Right renal pelvis (tissue), 4 donors: ENCODE results near the gene SEL1L2. TPM values are rescaled to one million over a fixed set of nuclear protein-coding genes. Genes with fewer than 3 reads are reported as not detected.
"Not testable (repeated sequence)": the region's sequence is repeated elsewhere in the genome, so short reads cannot be mapped to it uniquely, and the experiment has no call there.

Source experiments
- DNase-seq, 4 donors: peaks; one replicate each; pipeline ENCODE4 v3.0.0-alpha.2; 2013; ENCODE audit warnings: low read depth in 4 of 4, low spot score in 3 of 4, missing footprints in 1 of 4
- polyA plus RNA-seq, 4 donors: library from polyadenylated mRNA; unstranded; fragments of 120-200 nt; gene quantifications; one replicate each; pipeline ENCODE4 v1.2.1, GENCODE V29; 2013; ENCODE audit not compliant: insufficient read length in 4 of 4

Gene SEL1L2, protein sequence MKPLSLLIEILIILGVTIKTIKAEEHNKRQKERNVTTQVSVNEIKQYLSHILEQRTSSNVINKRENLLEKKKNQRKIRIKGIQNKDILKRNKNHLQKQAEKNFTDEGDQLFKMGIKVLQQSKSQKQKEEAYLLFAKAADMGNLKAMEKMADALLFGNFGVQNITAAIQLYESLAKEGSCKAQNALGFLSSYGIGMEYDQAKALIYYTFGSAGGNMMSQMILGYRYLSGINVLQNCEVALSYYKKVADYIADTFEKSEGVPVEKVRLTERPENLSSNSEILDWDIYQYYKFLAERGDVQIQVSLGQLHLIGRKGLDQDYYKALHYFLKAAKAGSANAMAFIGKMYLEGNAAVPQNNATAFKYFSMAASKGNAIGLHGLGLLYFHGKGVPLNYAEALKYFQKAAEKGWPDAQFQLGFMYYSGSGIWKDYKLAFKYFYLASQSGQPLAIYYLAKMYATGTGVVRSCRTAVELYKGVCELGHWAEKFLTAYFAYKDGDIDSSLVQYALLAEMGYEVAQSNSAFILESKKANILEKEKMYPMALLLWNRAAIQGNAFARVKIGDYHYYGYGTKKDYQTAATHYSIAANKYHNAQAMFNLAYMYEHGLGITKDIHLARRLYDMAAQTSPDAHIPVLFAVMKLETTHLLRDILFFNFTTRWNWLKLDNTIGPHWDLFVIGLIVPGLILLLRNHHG
- polyA plus RNA-seq, result under 1 TPM in 1 of 4 donors, not detected in 3; 0.09 TPM

DNA sequence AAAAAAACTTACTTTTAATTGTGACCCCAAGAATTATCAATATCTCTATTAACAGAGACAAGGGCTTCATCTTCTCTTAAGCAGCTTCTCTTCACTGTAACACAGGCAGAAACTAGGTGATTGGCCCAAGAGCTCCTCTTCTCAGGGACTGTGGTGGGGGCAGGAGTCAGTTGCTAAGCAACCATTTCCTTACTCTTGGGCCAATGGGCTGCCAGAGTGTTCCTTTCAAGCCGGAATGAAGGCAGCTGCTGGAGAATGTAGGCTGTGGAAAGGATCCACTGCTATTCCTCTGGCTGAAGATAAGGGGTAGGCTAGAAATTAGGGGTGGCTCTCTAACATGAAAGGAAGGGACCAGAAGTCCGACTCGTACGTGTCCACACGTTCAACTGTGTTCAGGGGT is at the start of gene SEL1L2:
TSS of gene SEL1L2 (minus strand) at position 150 of the 400 bp plus-strand sequence. CDS start at position 70, 80 bp downstream.
- peak in 1 of 4 donors; percentile 5 for DNase-seq

DNA sequence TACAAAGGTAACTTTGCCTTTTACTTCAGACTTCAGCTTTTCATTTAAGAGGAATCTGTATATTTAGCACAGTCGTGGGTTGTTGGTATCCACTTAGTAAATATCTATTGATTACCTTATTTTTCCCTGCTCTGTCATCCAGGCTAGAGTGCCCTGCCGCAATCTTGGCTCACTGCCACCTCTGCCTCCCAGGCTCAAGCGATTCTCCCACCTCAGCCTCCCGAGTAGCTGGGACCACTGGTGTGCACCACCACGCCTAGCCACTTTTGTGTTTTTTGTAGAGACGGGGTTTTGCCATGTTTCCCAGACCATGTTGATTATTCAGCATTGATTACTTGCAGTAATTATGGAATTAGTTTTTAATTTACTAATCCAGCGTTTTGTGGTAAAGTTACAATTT is 46.2 kb upstream of the SEL1L2 start:
- DNase-seq, result no peak

DNA sequence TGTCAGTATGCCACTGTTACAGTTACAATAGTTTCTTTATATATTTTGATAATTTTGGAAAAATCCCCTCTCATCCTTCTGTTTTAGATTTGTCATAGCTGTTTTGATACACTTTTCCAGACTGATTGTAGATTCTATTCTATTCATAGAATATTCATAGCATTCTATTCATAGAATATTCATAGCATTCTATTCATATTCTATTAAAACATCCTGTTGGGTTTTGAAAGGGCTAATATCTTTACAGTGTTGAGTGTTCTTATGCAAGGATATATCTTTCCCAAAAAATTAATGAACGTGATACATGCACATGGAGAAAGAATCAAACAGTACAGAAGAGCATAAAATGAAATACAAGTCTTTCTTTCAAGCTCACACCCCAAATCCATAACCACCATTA is 42.9 kb upstream of the SEL1L2 start:
- no peak for DNase-seq

DNA sequence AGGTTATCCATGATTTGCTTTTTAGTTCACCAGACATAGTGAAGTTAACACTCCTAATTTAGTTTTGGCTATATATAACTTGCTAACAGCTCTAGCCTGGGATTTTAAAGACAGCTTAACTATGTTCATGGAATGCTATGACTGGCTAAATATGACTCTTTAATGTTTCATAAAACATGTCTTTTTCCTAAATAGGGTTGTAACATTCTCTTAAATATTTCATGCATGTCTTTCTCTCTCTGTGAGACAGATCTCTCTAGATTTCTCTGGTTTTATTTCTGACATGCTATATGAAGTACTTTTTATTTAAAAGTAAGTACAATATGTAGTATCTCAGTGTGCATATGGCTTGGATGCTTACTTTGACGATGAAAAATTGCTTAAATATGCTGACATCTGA is 40.6 kb upstream of the SEL1L2 start:
- no peak for DNase-seq

DNA sequence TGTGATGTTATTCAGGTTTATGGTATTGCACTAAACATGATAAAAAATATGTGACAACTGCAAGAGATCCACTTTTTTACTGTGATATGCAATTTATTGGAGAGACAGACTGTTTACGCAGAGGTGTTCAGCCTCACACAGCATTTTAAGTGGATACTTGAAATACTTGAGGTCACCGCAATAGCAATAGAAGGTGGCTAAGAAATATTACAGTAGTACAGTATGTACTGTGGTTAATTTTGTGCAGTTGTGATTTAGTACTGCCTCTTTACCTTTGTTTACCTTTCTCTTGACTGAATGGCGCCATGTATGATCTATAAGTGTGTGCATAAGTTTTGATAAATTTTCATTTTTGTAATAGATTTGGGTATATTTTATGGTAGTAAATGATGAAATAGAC is 22.3 kb upstream of the SEL1L2 start:
- DNase-seq, result no peak

DNA sequence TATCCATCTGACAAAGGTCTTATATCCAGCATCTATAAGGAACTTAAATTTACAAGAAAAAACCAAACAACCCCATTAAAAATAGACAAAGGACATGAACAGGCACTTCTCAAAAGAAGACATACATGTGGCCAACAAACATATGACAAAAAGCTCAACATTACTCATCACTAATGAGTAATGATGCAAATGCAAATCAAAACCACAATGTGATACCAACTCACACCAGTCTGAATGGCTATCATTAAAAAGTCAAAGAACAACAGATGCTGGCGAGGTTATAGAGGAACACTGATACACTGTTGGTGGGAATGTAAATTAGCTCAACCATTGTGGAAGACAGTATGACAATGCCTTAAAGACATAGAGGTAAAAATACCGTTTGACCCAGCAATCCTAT is 18.8 kb upstream of the SEL1L2 start:
- no peak for DNase-seq

DNA sequence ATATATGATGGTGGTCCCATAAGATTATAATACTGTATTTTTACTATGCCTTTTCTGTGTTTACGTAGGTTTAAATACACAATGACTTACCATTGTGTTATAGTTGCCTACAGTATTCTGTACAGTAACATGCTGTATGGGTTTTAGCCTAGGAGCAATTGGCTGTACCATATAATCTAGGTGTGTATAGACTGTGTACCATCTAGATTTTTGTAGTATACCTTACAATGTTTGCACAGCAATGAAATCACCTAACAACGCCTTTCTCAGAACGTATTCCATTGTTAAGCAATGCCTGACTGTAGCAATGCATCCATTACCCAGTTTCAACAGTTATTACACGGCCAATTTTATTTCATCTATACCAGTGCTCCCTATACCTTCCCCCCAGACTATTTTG is 15.6 kb upstream of the SEL1L2 start:
- DNase-seq, result no peak

DNA sequence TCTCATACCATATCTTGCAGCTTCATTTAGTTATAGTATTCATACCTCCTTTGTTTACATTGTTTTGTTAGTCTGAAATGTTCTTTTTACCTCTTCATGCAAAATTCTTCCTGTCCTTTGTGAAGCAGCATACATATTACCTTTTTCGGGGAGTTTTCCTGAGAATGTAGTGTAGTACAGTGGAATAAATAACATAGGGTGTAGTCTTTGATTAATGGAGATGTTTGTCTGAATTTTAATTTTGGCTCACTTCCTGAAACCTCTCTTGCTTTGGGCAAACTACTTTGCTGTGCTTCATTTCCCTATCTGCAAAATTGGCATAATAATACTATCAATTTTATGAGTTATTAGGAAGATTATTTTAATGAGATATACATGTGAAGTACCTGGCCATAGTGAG is 10.5 kb upstream of the SEL1L2 start:
- no peak for DNase-seq

DNA sequence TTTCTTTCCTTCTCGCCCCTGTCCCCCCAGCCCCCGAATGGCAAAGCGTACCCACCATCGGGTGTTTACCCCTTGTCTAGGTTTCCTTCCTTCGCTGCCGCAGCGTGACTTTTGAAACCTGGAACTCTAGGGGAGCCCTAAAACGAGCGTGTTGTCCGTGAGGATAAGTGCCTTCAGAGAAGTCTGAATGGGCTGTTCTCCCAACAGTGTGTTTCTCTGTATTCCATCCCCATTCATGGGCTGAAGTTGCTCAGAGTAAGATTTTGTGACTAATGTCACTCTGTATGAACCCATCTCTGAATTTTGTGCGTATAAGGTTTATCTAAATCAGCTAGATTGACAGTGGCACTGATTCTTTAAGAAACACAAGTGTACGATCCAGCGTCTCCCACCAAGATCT is 5.9 kb upstream of the SEL1L2 start:
- DNase-seq, result peak in 1 of 4 donors; percentile 18

DNA sequence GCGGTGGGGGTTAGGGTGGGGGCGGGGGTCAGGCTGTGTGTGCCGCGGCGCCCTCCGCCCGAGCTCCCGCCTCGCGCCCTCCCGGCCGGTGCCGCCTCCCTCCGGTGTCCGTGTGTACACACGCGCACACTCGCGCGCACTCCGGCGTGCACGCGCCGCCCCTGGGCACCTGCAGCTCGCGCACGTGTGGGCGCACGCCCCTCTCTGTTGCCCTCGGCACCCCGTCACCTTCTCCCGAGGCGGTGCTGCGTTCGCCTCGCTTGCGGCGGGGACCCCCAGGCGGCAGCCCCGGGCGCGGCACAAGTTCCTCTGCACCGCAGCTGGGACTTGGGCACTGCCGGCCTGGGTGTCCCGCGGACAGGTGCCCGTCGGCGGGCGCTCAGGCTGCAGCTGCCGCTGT is 5.4 kb upstream of the SEL1L2 start:
- DNase-seq, result peak in 3 of 4 donors; percentile 18 to 41 (median 31)

DNA sequence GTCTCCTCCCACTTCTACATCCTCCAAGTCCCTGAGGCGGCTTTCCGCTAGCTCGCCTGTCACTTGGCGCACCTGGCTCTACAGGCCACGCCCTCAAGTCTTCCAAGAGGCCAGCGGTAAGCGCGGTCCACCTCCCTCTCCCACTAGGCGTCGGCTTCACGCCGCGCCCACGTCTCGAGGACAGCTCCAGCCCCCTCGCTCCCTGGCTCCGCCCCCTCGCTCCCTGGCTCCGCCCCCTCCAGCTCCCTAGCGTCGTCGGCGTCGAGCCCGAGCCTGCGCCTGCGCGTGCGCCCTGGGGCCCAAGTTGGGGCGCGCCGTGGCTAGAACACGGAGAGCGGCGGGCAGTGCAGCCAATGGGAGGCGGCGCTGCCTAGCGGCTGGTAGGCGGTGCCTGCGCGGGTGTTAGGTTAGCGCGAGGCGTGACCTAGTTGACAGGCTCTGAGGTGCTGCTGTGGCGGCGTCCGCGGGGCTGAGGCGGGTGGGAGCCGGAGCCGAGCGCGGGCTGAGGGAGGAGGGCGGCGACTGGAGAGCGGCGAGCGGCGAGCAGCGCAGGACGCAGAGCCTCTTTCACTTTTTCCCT is 4.8 kb upstream of the SEL1L2 start, which contains the start of gene MACROD2:
TSS of gene MACROD2 (plus strand) at position 431 of the 580 bp plus-strand sequence.
- peak; percentile 79 to 86 (median 85) for DNase-seq

DNA sequence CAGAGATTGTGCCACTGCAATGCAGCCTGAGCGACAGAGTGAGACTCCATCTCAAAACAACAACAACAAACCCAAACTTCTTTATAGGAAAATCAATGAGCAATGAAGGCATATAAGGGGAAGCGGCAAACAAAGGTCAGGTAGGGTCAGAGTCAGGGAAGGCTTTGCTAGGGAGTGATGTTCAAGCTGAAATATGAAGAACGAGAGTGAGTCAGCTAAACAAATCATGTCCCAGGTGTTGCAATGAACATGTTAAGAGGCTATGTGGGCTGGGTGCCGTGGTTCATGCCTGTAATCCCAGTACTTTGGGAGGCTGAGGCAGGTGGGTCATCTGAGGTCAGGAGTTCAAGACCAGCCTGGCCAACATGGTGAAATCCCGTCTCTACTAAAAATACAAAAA is 1.5 kb upstream of the SEL1L2 start:
- DNase-seq, result not testable (repeated sequence)

DNA sequence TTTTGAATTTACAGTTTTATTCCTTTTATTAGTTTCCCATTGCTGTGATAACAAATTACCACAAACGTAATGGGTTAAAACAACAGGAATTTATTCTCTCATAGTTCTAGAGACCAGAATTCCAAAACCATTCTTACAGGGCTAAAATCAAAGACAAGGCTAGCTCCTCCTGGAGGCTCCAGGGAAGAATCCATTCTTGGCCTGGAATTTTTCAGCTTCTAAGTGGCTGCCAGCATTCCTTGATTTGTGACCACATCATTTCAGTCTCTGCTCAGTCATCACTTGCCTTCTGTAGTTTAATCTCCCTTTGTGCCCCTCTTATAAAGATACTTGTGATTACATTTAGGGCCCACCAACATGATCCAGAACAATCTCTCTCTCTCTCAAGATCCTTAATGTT is 897 bp upstream of the SEL1L2 start:
- DNase-seq, result no peak

DNA sequence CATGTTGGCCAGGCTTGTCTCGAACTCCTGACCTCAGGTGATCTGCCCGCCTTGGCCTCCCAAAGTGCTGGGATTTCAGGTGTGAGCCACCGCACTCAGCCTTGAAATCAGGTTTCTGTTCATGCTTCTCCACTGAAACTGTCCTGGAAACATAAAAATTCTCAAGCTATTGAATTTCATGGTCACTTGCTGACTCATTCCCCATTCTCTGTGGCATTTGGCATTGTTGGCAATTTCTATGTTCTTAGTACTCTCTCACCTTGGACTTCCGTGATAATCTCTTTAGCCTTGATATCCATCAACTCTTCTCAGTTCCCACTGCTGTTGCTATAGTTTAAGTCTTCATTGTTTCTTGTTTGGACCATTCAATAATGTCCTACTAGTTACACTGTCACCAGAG is 6.2 kb downstream of the SEL1L2 start:
- DNase-seq, result no peak

DNA sequence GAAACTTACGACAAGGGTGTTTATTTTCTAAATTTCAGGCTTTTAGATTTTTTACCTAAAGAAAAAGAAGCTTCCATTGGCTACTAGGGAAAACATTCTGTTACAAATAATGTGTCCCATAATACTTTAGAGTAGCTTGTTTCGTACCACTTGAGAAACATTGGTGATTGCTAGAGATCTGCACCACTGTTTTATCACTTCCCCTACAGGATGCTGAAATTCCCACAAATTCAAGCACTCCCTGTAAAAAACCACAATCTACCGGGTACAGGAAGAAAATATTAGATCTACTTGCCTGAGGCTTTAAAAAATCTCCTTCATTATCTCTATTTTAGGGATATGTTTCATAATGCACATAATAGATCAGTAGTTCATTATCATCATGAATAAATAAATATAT is 29.9 kb downstream of the SEL1L2 start:
- DNase-seq, result no peak

DNA sequence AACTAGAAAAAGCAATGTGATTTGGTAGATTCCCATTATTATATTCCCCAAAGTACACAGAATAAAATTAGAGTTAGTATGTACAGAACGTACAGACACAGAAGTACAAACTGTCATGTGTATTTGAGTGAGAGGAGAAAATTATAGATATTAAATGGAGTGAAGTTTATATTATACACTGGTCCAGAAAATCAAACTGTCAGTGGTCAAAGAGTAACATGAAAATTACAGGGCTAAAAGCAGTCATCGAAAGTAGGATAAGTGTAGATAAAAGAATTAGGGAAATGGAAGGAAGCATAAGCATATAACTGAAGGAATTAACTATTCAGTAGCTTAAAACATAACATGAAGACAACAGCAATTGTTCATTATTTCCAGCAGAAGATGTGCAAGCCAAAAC is 30.3 kb downstream of the SEL1L2 start:
- no peak for DNase-seq

DNA sequence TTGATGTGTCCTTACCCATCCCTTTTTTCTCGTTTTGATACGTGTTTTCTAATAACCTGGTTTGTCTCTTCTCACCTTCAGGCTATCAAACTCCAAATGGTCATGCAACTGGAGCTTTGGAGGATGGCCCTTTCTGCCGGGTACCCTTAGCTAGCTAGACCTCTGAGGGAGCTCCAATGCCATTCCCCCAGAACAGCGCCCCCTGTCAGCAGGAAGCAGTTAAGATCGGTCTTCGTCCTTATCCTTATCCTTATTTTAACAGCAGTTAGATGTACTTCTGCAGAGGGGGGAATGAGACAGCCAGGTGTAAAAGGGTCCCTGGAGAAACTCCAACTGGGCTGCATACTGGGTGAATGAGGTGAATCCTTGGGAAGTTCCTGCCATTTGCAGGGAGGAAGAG is 37.2 kb downstream of the SEL1L2 start:
- DNase-seq, result no peak

DNA sequence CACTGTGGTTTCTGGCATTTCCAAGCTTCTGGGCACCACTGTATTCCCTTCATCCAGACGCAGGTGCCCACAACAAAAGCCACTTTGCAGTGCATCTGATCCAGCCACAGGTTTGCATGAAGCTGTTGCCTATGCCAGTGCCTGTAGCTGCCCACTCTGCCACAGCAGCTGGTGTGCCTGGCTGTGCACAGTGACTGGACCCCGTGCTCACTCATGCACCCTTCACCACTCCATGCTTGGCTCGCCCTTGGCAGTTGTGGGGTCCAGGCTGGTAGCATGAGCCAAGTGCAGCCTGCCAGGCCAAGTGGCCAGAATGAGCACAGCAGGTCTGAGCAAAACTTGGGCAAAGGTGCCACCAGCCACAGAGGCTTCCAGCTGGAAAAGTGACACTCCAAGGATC is 42.7 kb downstream of the SEL1L2 start:
- DNase-seq, result no peak

DNA sequence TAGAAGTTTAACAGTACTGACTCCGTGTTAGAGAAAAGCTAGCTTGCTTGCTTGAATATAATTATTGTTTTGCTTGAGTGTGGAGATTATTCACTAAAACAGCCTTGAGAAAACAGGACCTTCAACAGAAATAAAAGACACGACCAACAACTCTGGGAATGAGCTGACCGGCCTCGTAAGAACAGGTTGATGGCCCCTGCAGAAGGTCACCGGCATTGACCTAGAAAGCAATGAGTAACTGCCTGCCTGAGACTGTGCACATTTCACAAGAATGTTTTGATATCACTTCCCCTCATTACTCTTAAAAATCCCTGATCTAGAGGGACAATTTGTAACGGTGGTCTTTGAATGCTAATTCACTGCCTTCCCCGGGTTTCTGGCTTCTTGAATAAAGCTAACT is 49.4 kb downstream of the SEL1L2 start:
- no peak for DNase-seq

DNA sequence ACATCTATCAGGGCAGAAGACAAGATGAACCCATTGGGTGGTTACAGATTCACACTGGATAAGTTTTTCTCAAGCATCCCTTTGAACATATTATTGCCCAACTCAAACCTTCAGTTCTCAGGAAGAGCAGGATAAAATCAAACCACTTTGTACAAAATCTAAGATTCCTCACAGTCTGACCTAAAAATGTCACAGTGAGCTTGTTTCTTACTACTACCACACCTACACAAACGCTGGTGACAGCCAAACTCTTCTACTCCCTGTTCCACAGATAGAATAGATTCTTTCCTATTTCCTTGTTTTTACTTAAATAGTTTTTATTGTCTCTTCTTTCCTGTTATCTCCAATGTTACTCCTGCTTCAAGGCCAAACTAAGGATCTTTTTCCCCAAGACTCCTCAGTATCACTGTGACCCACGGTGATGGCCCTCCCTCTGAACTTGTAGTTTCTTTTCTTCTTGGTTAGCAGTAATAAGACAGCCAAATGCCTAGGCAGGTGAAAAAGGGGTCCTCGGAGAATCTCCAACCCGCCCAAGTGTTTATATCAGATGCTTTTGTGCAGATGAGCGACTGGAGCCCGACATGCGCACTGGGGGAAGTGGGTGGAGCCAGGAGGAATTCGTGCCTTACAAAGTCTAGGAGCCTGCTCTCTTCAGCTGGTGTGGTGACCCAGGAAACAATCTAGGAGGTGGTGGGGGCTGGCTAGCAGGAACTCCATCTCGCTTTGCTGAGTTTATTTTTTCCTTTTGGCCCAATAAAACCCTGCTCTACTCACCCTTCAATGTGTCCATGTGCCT is 53.4 kb downstream of the SEL1L2 start:
- DNase-seq, result no peak
